AG04450 (cell line): ENCODE results near the gene VIPR2. TPM values are rescaled to one million over a fixed set of nuclear protein-coding genes. Genes with fewer than 3 reads are reported as not detected.

Experiments used
- CTCF ChIA-PET: fragments of 300-600, 350-600 bp; formaldehyde crosslinking; extraction: SDS; loops from one replicate; lab custom pipeline; 2022; ENCODE audit warnings: antibody characterized with exemption, inconsistent platforms; lab: Charles Lee
- POLR2A ChIA-PET: fragments of 350-600 bp; formaldehyde crosslinking; extraction: SDS; loops from one replicate; lab custom pipeline; 2021; ENCODE audit warnings: antibody characterized with exemption, inconsistent platforms; lab: Yijun Ruan, JAX
- DNase-seq: peaks from one replicate; pipeline ENCODE4 v3.0.0-alpha.2; 2011; ENCODE audit warnings: low read depth, low spot score
- H3K27ac ChIP-seq: one replicate; pipeline ENCODE4 v1.5.1; 2012; ENCODE audit warnings: low read depth, low read length, control low read depth
- H3K27me3 ChIP-seq: one replicate; pipeline ENCODE4 v1.6.0; 2012; ENCODE audit warnings: low read length; ENCODE audit not compliant: control insufficient read depth, insufficient read depth
- H3K4me3 ChIP-seq: 2 replicates; pipeline ENCODE4 v1.5.1; 2011; ENCODE audit warnings: mild to moderate bottlenecking, low read depth, low read length, control low read depth
- H3K9me3 ChIP-seq: 2 replicates; pipeline ENCODE4 v1.5.1; 2012; ENCODE audit warnings: low read length; ENCODE audit not compliant: control insufficient read depth, insufficient read depth
- polyA plus RNA-seq: library from polyadenylated mRNA; depleted of rRNA; stranded (reverse); fragments of >200 nt; gene quantifications from 2 replicates; pipeline ENCODE4 v1.2.3, GENCODE V29; 2011
- TF ChIP-seq, protein P1 (sequence below): IDR thresholded peaks from 2 replicates; pipeline ENCODE4 v1.5.1; 2011; ENCODE audit warnings: low read depth, low read length, control low read depth, inconsistent platforms

Gene VIPR2
- polyA plus RNA-seq, 1 experiment, result not detected

DNA sequence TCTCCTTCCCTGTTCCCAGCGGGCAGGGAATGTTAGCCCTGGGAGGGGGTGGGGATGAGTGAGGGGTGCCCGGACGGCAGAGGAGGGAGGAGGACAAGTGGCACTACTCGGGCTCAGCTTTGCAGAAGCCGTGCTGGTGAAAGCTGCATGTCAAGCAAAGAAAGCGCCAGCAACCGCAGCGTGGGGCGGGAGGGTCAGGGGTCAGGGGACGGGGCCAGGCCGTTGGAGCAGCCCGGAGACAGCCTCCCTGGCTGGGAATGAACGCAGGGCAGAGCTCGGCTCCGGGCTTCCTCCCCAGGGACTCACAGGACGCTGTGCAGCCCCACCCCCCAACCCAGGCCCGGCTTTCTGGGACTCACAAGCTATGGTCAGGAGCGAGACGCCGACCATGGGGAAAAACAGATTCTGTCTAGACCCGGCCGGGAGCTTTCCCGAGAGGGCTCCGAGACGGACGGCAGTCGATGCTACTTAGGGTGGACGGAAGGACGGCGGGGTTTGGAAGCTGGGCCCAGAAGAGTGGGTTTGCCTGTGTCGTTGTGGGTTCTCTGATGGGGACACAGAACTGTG, 113.4 kb downstream of the VIPR2 start:
- DNase-seq, result no peak
- no peaks in the 10 kb centered on the region for H3K27me3 ChIP-seq
- no peak overlapping the region for H3K27ac ChIP-seq
- TF ChIP-seq, protein P1, sequence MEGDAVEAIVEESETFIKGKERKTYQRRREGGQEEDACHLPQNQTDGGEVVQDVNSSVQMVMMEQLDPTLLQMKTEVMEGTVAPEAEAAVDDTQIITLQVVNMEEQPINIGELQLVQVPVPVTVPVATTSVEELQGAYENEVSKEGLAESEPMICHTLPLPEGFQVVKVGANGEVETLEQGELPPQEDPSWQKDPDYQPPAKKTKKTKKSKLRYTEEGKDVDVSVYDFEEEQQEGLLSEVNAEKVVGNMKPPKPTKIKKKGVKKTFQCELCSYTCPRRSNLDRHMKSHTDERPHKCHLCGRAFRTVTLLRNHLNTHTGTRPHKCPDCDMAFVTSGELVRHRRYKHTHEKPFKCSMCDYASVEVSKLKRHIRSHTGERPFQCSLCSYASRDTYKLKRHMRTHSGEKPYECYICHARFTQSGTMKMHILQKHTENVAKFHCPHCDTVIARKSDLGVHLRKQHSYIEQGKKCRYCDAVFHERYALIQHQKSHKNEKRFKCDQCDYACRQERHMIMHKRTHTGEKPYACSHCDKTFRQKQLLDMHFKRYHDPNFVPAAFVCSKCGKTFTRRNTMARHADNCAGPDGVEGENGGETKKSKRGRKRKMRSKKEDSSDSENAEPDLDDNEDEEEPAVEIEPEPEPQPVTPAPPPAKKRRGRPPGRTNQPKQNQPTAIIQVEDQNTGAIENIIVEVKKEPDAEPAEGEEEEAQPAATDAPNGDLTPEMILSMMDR, result no peak
- H3K9me3 ChIP-seq, result peaks cover 89% of the 10 kb centered on the region
- ChIA-PET CTCF (no interaction called here), POLR2A (no interaction called here)
- H3K4me3 ChIP-seq, result no peak overlapping the region

DNA sequence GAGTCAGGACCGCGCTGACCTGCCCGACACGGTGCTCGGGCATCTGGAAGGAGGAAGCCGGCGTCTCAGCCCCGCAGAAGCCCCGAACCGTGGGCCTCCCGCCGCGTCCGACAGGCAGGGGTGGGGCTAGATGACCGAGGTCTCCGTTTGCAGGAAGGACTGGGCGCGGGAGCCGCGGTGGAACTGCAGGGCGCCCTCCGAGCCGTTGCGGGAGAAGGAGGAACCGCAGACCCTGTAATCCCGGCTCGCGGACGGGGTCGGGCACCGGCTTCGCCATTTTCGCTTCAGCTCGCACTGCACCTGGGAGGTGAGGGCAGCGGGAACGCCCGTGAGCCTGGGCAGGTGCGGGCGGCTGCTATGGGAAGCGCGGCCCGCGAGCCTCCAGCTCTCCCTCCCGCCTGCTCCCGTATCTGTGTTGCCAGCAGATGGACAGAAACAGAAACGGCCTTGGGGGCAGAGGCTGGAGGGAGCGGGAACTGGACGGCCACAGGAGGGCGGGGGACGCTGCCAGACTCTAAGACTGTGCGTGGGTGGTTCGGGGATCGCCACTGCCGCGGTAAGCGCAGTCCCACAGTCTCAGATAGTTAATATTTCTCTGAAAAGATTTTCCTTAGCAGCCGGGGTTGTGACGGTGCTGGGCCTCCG, 114.1 kb downstream of the VIPR2 start:
- Histone ChIP-seq H3K27me3 (no peaks in the 10 kb centered on the region), H3K9me3 (peaks cover 87% of the 10 kb centered on the region), H3K4me3 (no peak overlapping the region), H3K27ac (no peak overlapping the region)
- ChIA-PET POLR2A (no interaction called here), CTCF (no interaction called here)
- DNase-seq, result no peak
- TF ChIP-seq, protein P1, result no peak

DNA sequence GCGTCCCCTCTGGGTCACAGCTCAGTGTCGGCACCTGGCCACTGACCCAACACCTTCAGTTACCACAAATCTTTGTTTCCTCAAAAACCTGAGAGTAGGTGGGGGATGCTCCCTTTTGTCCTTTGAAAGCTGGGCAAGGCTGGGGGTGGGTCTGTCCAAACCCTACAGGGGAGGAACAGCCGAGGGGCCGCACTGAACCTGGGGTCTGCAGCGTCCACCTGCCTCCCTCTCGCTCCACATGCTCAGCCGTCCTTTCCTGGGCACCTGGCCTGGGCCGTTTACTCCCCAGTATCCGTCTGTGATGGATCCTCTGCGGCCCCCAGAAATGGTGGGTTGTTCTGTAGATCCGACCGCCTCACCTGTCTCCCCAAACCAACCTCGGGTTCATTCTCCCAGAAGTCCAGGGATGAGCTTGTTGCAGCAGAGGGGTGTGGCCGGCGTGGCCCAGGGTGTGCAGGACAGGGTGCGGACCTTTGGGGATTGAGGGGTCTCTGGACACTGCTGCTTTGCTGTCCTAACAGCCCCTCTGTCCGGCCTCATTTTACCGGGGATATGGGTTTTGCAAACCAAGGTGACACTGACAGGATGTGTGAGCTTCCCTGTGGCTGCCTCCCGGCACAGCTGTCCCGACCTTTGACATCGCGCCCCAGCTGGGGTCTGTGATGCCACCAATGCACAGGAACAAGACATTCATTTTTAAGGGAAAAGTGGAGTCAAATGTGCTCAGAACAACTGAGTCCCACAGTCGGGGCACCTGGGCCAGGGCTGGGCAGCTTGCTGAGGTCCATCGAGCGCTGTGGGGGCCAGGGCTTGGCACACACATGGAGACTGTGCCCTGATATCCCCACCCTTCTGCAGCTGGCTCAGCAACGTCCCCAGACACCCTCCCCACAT, 115.9 kb downstream of the VIPR2 start:
- H3K27me3 ChIP-seq, result no peaks in the 10 kb centered on the region
- CTCF ChIA-PET, result no interaction called here
- DNase-seq, result no peak
- no peak overlapping the region for H3K4me3 ChIP-seq
- TF ChIP-seq, protein P1, result no peak
- H3K9me3 ChIP-seq, result peaks cover 88% of the 10 kb centered on the region
- H3K27ac ChIP-seq, result no peak overlapping the region
- POLR2A ChIA-PET, result no interaction called here

DNA sequence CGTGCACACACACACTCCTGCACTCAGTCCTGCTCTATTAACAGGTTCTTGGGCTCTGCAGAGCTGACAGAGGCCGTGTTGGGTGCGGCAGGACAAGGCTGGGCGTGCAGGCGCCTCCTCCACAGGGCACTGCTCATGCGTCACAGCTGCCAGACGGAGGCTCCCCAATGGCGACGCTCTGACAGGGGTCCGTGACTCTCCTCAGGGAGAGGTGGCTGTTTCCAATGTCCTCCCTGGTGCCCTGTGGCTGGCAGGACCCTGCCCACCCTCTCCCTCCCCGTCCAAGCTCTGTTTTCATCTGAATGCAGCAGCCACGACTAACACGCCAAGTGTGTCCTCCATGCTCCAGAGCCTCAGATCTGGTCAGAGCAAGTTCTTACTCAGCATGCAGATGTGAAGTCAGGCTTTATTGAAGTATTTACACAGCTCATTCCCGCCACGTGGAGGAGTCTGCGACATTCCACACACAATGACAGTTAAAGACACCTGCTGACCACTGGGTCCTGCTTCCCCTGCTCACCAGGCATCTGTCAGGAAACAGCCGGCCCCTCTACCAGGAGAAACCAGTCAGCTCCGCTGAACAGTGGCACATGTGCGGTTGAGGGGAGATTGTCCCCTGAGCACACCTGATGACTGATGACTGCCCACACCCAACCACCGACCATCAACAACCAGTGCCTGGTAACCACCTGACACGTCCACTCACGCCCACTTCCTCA, 116.7 kb downstream of the VIPR2 start:
- Histone ChIP-seq H3K27ac (no peak overlapping the region), H3K27me3 (no peaks in the 10 kb centered on the region), H3K4me3 (no peak overlapping the region), H3K9me3 (peaks cover 92% of the 10 kb centered on the region)
- ChIA-PET POLR2A (no interaction called here), CTCF (no interaction called here)
- no peak for DNase-seq
- TF ChIP-seq, protein P1, result no peak
